WTC11 (cell line): ENCODE data around the gene NEK3. TPM values are rescaled to one million over a fixed set of nuclear protein-coding genes. Genes with fewer than 3 reads are reported as not detected.

ENCODE experiments used
- ATF1 ChIP-seq: sonication (generic); formaldehyde crosslinking; IDR thresholded peaks from 2 replicates; pipeline ENCODE4 v1.8.1; 2023; ENCODE audit warnings: mild to moderate bottlenecking, moderate library complexity, missing genetic modification reagents
- ETV6 ChIP-seq: sonication (generic); formaldehyde crosslinking; IDR thresholded peaks from 2 replicates; pipeline ENCODE4 v1.8.1; 2022; ENCODE audit warnings: mild to moderate bottlenecking, missing genetic modification reagents
- GABPB1 ChIP-seq: sonication (generic); formaldehyde crosslinking; IDR thresholded peaks from 2 replicates; pipeline ENCODE4 v1.8.1; 2023; ENCODE audit warnings: mild to moderate bottlenecking, missing genetic modification reagents
- GRHL2 ChIP-seq: fragments of 250-450 bp; sonication (Bioruptor Pico); IDR thresholded peaks from 2 replicates; pipeline ENCODE4 v1.8.0; 2022; ENCODE audit warnings: mild to moderate bottlenecking, moderate library complexity; ENCODE audit not compliant: insufficient replicate concordance, severe bottlenecking
- HMGA2 ChIP-seq: fragments of 250-450 bp; sonication (Bioruptor Pico); IDR thresholded peaks from 2 replicates; pipeline ENCODE4 v1.4.0; 2021; ENCODE audit warnings: mild to moderate bottlenecking, moderate library complexity
- JUN ChIP-seq: sonication (generic); formaldehyde crosslinking; IDR thresholded peaks from 2 replicates; pipeline ENCODE4 v1.8.0; 2023; ENCODE audit warnings: mild to moderate bottlenecking, missing genetic modification reagents
- KAT7 ChIP-seq: sonication (generic); formaldehyde crosslinking; IDR thresholded peaks from 2 replicates; pipeline ENCODE4 v1.8.1; 2023; ENCODE audit warnings: missing genetic modification reagents, mild to moderate bottlenecking, borderline replicate concordance
- MXD4 ChIP-seq: fragments of 250-450 bp; sonication (Bioruptor Pico); IDR thresholded peaks from 2 replicates; pipeline ENCODE4 v1.8.0; 2021; ENCODE audit warnings: mild to moderate bottlenecking, moderate library complexity, borderline replicate concordance
- NFYB ChIP-seq: sonication (generic); formaldehyde crosslinking; conservative IDR thresholded peaks from 2 replicates; pipeline ENCODE4 v1.8.0; 2022; ENCODE audit warnings: low read depth, missing genetic modification reagents
- NR3C1 ChIP-seq: sonication (generic); formaldehyde crosslinking; conservative IDR thresholded peaks from 2 replicates; pipeline ENCODE4 v1.8.1; 2023; ENCODE audit warnings: low read depth, mild to moderate bottlenecking, missing genetic modification reagents
- OVOL2 ChIP-seq: fragments of 250-450 bp; sonication (Bioruptor Pico); IDR thresholded peaks from 2 replicates; pipeline ENCODE4 v1.9.0; 2021; ENCODE audit warnings: mild to moderate bottlenecking, borderline replicate concordance
- PRRX2 ChIP-seq: fragments of 250-450 bp; sonication (Bioruptor Pico); IDR thresholded peaks from 2 replicates; pipeline ENCODE4 v1.8.0; 2021; ENCODE audit warnings: mild to moderate bottlenecking
- SOX15 ChIP-seq: fragments of 250-450 bp; sonication (Bioruptor Pico); IDR thresholded peaks from 2 replicates; pipeline ENCODE4 v1.9.0; 2021; ENCODE audit warnings: mild to moderate bottlenecking
- ZBTB21 ChIP-seq: sonication (generic); formaldehyde crosslinking; IDR thresholded peaks from 2 replicates; pipeline ENCODE4 v1.8.1; 2023; ENCODE audit warnings: mild to moderate bottlenecking, missing genetic modification reagents, borderline replicate concordance
- ZNF219 ChIP-seq: sonication (generic); formaldehyde crosslinking; IDR thresholded peaks from 2 replicates; pipeline ENCODE4 v1.8.0; 2023; ENCODE audit warnings: missing genetic modification reagents, mild to moderate bottlenecking, borderline replicate concordance
- ZNF263 ChIP-seq: sonication (generic); formaldehyde crosslinking; IDR thresholded peaks from 2 replicates; pipeline ENCODE4 v1.8.1; 2022; ENCODE audit warnings: low read depth, mild to moderate bottlenecking, moderate library complexity, missing genetic modification reagents
- ZNF317 ChIP-seq: sonication (generic); formaldehyde crosslinking; IDR thresholded peaks from 2 replicates; pipeline ENCODE4 v1.8.1; 2023; ENCODE audit warnings: low read depth, mild to moderate bottlenecking, moderate library complexity, missing genetic modification reagents, borderline replicate concordance
- total RNA-seq: library from RNA; stranded (reverse); gene quantifications from 3 replicates; pipeline ENCODE4 v1.2.3, GENCODE V29; 2021
- TF ChIP-seq, protein P1 (sequence below): fragments of 250-450 bp; sonication (Bioruptor Pico); IDR thresholded peaks from 2 replicates; pipeline ENCODE4 v1.9.0; 2021; ENCODE audit warnings: mild to moderate bottlenecking, borderline replicate concordance
- TF ChIP-seq, protein P2 (sequence below): sonication (generic); formaldehyde crosslinking; conservative IDR thresholded peaks from 2 replicates; pipeline ENCODE4 v1.8.1; 2023; ENCODE audit warnings: mild to moderate bottlenecking, low read depth, missing genetic modification reagents, moderate library complexity
- TF ChIP-seq, protein P3 (sequence below): fragments of 250-450 bp; sonication (Bioruptor Pico); IDR thresholded peaks from 2 replicates; pipeline ENCODE4 v2.1.2; 2022; ENCODE audit warnings: mild to moderate bottlenecking, moderate library complexity
- TF ChIP-seq, protein P4 (sequence below): sonication (generic); formaldehyde crosslinking; IDR thresholded peaks from 2 replicates; pipeline ENCODE4 v1.8.1; 2023; ENCODE audit warnings: mild to moderate bottlenecking, missing genetic modification reagents
- TF ChIP-seq, protein P5 (sequence below): sonication (generic); formaldehyde crosslinking; IDR thresholded peaks from 2 replicates; pipeline ENCODE4 v1.8.1; 2022; ENCODE audit warnings: mild to moderate bottlenecking, missing genetic modification reagents, moderate library complexity, borderline replicate concordance
- TF ChIP-seq, protein P6 (sequence below): sonication (generic); formaldehyde crosslinking; conservative IDR thresholded peaks from 2 replicates; pipeline ENCODE4 v1.8.1; 2022; ENCODE audit warnings: mild to moderate bottlenecking, missing genetic modification reagents
- TF ChIP-seq, protein P7 (sequence below): sonication (generic); formaldehyde crosslinking; IDR thresholded peaks from 2 replicates; pipeline ENCODE4 v1.8.0; 2022; ENCODE audit warnings: mild to moderate bottlenecking, missing genetic modification reagents
- TF ChIP-seq, protein P8 (sequence below): fragments of 250-450 bp; sonication (Bioruptor Pico); IDR thresholded peaks from 2 replicates; pipeline ENCODE4 v1.9.0; 2021; ENCODE audit warnings: mild to moderate bottlenecking

The NEK3 gene
- total RNA-seq, 1 experiment from 2014 or later, result 33.3 TPM

DNA sequence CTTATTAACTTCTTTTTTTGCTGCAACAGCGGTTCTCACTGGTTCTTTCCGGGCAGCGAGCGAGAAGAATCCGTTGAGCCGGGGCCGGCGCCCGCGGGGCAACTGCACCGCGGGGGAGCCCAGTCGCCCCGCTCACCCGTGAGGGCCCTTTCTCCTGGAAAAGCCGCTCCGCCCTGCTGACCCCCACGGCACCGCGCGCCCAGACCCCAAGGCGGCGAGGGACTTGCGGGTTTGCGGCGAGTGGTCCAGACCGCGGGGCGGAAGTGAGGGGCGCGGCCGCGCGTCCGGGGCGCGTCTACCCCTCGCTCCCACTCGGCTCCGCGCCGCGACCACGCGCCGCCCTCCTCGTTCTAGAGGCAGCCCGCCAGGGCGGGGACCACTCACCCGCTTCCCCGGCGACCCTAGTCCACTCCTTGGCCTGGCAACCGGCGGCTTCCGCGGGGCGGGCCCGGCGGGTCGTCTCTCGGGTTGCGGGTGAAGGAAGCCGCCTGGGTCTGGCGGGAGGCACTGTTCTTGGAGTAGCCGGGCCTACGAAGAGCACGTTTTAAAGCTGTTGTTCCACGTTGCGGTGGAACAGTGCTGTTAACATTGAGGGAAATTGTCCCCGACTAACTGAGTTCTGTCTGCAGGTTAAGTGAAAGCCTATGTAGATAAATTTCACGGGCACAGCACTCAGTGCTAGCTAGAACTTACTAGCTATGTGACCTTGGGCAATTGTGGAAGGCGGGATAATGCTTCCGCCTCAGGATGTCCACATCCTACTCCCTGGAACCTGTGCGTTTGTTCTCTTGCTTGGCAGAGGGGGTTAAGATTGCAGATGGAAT, at the start of gene NEK3 (continued):
- TF ChIP-seq, protein P1, sequence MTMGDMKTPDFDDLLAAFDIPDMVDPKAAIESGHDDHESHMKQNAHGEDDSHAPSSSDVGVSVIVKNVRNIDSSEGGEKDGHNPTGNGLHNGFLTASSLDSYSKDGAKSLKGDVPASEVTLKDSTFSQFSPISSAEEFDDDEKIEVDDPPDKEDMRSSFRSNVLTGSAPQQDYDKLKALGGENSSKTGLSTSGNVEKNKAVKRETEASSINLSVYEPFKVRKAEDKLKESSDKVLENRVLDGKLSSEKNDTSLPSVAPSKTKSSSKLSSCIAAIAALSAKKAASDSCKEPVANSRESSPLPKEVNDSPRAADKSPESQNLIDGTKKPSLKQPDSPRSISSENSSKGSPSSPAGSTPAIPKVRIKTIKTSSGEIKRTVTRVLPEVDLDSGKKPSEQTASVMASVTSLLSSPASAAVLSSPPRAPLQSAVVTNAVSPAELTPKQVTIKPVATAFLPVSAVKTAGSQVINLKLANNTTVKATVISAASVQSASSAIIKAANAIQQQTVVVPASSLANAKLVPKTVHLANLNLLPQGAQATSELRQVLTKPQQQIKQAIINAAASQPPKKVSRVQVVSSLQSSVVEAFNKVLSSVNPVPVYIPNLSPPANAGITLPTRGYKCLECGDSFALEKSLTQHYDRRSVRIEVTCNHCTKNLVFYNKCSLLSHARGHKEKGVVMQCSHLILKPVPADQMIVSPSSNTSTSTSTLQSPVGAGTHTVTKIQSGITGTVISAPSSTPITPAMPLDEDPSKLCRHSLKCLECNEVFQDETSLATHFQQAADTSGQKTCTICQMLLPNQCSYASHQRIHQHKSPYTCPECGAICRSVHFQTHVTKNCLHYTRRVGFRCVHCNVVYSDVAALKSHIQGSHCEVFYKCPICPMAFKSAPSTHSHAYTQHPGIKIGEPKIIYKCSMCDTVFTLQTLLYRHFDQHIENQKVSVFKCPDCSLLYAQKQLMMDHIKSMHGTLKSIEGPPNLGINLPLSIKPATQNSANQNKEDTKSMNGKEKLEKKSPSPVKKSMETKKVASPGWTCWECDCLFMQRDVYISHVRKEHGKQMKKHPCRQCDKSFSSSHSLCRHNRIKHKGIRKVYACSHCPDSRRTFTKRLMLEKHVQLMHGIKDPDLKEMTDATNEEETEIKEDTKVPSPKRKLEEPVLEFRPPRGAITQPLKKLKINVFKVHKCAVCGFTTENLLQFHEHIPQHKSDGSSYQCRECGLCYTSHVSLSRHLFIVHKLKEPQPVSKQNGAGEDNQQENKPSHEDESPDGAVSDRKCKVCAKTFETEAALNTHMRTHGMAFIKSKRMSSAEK (CRISPR knock-in tag), result peak; percentile 89; the same call in 1 of the 2 replicates
- TF ChIP-seq GRHL2 (no peak), ZBTB21 (peak; percentile 92), JUN (peak; percentile 98), KAT7 (no peak; the same call in 1 of the 2 replicates), GABPB1 (CRISPR knock-in tag) (peak; percentile 58; the same call in 1 of the 2 replicates), ATF1 (CRISPR knock-in tag) (no peak; the same call in 1 of the 2 replicates), MXD4 (CRISPR knock-in tag) (no peak), SOX15 (CRISPR knock-in tag) (no peak), OVOL2 (CRISPR knock-in tag) (no peak), PRRX2 (CRISPR knock-in tag) (no peak), HMGA2 (CRISPR knock-in tag) (no peak), NFYB (CRISPR knock-in tag) (peak; percentile 51; the same call in 1 of the 2 replicates), ETV6 (peak; percentile 91), ZNF317 (CRISPR knock-in tag) (peak; percentile 73), ZNF219 (CRISPR knock-in tag) (peak; percentile 97), ZNF263 (CRISPR knock-in tag) (no peak; the same call in 1 of the 2 replicates), NR3C1 (CRISPR knock-in tag) (peak; percentile 94)
- TF ChIP-seq, protein P2, sequence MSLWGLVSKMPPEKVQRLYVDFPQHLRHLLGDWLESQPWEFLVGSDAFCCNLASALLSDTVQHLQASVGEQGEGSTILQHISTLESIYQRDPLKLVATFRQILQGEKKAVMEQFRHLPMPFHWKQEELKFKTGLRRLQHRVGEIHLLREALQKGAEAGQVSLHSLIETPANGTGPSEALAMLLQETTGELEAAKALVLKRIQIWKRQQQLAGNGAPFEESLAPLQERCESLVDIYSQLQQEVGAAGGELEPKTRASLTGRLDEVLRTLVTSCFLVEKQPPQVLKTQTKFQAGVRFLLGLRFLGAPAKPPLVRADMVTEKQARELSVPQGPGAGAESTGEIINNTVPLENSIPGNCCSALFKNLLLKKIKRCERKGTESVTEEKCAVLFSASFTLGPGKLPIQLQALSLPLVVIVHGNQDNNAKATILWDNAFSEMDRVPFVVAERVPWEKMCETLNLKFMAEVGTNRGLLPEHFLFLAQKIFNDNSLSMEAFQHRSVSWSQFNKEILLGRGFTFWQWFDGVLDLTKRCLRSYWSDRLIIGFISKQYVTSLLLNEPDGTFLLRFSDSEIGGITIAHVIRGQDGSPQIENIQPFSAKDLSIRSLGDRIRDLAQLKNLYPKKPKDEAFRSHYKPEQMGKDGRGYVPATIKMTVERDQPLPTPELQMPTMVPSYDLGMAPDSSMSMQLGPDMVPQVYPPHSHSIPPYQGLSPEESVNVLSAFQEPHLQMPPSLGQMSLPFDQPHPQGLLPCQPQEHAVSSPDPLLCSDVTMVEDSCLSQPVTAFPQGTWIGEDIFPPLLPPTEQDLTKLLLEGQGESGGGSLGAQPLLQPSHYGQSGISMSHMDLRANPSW (CRISPR knock-in tag), result no peak
- TF ChIP-seq, protein P3, sequence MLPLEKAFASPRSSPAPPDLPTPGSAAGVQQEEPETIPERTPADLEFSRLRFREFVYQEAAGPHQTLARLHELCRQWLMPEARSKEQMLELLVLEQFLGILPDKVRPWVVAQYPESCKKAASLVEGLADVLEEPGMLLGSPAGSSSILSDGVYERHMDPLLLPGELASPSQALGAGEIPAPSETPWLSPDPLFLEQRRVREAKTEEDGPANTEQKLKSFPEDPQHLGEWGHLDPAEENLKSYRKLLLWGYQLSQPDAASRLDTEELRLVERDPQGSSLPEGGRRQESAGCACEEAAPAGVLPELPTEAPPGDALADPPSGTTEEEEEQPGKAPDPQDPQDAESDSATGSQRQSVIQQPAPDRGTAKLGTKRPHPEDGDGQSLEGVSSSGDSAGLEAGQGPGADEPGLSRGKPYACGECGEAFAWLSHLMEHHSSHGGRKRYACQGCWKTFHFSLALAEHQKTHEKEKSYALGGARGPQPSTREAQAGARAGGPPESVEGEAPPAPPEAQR (CRISPR knock-in tag), result no peak
- TF ChIP-seq, protein P4, sequence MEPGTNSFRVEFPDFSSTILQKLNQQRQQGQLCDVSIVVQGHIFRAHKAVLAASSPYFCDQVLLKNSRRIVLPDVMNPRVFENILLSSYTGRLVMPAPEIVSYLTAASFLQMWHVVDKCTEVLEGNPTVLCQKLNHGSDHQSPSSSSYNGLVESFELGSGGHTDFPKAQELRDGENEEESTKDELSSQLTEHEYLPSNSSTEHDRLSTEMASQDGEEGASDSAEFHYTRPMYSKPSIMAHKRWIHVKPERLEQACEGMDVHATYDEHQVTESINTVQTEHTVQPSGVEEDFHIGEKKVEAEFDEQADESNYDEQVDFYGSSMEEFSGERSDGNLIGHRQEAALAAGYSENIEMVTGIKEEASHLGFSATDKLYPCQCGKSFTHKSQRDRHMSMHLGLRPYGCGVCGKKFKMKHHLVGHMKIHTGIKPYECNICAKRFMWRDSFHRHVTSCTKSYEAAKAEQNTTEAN (CRISPR knock-in tag), result peak; percentile 95
- TF ChIP-seq, protein P5, sequence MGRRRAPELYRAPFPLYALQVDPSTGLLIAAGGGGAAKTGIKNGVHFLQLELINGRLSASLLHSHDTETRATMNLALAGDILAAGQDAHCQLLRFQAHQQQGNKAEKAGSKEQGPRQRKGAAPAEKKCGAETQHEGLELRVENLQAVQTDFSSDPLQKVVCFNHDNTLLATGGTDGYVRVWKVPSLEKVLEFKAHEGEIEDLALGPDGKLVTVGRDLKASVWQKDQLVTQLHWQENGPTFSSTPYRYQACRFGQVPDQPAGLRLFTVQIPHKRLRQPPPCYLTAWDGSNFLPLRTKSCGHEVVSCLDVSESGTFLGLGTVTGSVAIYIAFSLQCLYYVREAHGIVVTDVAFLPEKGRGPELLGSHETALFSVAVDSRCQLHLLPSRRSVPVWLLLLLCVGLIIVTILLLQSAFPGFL, result 0 out of 2 replicates have a peak, but pooled peaks have one; percentile 76
- TF ChIP-seq, protein P6, sequence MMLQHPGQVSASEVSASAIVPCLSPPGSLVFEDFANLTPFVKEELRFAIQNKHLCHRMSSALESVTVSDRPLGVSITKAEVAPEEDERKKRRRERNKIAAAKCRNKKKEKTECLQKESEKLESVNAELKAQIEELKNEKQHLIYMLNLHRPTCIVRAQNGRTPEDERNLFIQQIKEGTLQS (CRISPR knock-in tag), result peak; percentile 42; the same call in 1 of the 2 replicates
- TF ChIP-seq, protein P7, sequence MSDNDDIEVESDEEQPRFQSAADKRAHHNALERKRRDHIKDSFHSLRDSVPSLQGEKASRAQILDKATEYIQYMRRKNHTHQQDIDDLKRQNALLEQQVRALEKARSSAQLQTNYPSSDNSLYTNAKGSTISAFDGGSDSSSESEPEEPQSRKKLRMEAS, result peak; percentile 100
- TF ChIP-seq, protein P8, sequence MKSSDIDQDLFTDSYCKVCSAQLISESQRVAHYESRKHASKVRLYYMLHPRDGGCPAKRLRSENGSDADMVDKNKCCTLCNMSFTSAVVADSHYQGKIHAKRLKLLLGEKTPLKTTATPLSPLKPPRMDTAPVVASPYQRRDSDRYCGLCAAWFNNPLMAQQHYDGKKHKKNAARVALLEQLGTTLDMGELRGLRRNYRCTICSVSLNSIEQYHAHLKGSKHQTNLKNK (CRISPR knock-in tag), result no peak
